ELF-1 (cell line): ENCODE measurements around the gene COA5.

Source experiments
- DNase-seq: peaks from one replicate; pipeline ENCODE4 v3.0.0-alpha.2; 2016; ENCODE audit warnings: low read depth, low spot score

Gene COA5

DNA sequence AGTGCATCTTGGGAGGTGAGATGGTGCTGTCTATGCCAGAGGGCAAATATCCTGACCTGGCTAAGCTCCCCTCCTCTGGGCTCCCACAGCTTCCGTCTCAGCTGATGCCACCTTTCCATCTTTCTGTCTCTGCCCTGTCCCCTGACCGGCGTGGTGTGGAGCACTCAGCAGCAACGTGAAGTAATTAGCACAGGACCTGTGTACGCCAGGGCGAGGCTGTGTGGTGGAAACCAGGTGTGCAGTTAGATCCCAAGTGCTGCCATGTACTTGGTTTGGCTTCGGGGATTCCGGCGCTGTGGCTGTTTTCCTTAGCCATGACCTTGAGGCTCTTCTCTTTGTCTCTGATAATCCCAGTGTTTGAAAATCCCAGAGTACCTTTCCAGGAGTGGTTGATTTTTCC, 36.5 kb downstream of the COA5 start:
- no peak for DNase-seq

DNA sequence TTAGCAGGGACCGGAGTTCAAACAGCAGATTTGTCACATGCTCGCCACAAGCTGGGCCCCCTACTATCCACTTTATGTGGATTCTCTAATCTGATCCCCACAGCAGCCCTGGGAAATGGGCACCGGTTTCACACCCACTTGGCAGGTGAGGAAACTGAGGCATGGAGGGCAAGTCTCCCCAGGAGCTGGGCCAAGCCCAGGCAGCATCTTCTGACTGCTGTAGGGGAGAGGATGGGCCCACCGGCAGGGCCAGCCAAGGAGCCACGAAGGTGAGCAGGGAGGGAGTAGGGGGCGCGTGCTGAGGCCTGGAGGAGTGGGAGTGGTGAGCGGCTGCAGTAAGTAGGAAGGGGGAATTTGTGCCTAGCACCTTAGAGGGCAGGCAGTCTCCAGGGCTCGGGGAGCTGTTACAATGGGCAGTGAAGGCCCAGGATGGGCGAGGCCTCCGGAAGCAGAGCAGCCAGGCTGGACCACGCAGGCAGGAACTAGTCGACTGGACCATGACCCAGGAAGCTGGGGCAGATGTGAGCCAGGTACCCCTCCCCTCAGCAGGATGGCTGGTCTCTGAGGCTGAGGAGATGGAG, 37.1 kb downstream of the COA5 start:
- no peak for DNase-seq

DNA sequence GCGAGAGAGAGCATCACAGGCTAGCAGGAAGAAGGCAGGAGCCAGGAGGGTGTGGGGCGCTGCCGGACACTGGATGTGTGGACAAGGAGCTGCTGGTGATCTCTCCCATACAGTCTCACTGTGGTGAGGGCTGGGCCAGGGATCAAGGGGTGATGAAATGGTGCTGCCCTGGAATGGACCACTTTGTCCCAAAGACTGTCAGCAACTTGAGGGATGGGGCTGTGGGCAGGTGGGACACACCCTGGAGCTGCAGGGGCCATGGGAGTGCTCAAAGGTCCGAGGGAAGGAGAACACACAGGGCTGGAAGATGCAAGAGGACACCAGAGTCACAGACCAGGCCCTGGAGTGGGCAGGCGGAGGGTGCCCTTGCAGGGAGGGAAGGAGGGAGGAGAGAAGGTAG, 38.0 kb downstream of the COA5 start:
- no peak for DNase-seq

DNA sequence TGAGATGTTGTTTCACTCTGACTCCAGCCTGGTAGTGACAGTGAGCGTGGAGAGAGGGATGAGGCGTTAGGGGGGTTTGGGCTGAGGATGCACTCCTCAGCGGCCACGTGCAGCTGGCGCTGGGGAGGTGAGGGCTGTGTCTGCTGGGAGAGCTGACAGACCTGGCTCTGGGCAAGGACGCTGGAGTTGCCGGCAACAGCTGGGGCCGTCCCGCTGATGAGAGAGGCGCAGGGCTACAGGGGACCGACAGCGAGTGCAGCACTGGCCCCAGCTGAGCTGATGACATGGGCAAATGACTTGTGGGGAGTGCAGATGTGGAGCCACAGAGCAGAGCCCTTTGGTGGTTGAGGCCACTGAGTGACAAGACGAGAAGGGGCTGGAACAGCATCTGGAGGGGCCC, 38.4 kb downstream of the COA5 start:
- DNase-seq = no peak

DNA sequence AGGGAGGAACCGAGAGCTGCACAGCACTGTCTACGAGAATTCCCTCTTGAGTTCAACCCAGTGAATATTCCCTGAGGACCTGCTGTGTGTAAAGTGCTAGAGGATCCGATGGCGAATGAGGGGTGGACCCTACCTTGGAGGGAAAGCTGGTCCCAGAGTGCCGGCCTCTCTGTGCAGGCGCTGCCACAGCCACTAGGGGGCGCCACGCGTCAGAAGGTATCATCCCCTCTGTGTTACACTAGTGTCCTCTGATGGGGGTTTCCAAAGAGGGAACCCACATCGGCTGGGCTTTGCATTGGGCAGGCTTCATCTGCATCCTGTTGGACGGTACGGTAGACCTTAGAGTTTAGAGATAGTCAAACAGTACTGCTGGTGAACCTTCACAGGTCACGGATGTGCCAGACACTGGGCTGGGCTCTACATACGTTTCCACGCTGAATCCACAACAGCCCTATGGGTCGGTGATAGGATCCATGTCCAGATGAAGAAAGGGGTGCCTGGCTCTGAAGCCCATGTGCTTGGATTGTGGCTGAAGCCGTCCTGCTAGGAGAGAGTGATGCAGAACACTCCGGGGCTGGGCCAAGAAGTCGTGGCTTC, 39.0 kb downstream of the COA5 start:
- peak; percentile 68 for DNase-seq

DNA sequence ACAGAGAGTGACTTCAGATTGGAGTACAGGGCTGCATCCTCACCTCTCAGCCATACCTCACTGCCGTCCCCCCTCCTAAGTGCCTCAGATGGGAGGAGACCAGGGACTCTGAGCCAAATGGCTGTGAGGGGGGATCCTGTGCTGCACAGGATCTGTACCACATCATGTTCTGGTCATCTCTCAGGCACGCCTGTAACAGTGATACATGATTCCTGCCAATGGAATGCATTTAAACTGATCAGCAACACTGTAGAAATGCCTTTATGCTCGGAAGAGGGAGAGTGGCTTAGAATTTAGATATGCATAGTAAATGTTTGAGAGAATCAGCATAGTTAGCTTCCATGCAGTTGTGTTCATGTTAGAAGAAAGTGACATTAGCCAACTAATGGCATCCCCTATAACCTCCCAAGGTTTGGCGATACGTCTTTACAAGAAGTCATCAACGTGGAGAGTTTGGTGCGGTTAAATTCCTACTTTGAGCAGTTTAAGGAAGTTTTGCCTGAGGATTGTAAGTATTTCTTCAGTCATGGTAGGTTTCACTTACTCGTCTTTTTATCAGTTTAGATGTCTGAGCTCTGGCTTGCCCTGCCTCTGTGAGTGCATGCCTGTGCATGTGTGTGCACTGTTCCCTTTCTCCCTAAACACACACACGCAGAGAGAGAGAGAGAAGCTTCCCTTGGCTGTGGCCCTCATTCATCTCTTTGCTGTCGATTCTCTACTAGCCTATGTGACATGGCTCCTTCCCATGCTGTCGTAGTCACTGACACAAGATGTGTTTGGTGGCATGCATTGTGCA, 40.0 kb downstream of the COA5 start:
- no peak for DNase-seq

DNA sequence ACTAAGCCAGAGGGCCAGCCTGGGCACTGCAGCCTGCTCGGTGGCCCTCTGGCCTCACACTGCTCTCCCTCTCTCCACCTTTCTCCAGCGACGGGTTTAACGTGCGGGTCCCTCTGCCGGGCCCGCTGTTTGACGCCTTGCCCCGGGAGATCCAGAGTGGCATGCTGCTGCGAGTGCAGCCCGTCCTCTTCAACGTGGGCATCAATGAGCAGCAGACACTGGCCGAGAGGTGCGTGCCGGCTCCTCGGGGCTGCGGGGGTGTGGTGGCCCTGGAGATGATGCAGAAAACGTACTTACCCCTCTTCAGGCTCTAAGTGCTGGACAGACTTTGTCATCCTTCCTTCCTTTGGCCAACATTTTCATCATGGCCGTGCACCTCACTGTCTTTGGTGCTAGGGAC, 42.4 kb downstream of the COA5 start:
- DNase-seq = no peak

DNA sequence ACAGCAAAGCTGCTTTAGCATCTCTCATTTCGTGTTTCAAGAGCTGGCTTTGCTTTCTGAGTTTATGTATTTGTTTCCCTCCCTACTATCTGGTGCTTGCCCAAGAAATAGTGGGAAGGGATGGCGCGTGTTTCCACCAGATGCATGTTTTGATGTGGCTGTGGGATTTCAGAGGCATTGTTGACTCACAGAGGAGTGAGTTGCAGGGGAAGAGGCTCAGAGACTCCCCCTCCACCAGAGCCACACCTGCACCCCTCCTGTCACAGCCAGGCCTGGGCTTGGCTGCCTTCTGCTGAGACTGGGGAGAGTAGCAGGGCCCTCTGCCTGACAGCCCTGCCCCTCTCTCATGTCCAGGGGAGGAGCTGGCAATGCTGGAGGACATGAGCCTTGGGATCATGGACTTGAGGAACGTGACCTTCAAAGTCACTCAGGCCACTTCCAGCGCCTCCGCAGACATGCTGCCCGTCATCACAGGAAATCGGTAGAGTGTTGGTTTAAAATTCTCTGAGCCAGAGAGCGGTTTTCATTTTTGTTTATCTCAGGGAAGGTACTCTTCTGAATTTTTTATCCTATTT, 42.9 kb downstream of the COA5 start:
- no peak for DNase-seq

DNA sequence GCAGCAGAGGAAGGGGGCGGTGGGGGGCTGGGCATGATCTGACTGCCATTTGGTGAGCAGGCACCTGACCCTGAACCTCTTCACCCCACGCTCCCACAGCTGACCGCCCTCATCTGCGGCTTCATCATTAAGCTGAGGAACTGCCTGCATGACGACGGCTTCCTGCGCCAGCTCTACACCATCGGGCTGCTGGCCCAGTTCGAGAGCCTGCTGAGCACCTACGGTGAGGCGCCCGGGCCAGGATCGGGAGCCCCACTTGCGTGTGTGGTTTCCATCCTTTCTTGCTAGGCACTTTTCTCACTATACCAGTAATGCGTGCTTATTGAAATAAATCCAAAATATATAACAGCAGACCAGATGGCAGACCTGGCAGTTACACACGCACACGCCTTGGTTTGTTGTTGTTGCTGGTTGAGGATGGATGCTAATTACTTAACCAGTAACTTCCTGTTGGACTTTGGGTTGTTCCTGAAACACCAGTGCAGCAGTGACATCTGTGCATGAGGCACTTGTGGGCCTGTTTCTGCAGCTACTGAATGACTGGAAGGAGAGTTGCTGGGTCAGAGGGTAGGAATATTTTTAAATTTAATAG, 43.7 kb downstream of the COA5 start:
- no peak for DNase-seq

DNA sequence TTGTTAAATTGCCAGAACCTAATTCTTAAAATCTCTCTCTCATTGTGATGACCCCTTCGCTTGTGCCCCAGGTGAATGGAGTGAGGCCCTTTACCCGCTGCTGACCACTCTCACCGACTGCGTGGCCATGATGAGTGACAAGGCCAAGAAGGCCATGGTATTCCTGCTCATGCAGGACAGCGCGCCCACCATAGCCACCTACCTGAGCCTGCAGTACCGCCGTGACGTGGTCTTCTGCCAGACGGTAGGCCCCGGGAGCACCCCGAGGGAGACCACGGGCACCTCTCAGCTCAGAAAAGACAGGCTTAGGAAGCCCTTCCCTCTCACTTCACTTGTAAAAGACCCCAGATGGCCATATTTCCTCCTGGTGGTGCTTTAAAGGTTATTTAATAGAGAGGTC, 44.9 kb downstream of the COA5 start:
- DNase-seq = no peak

DNA sequence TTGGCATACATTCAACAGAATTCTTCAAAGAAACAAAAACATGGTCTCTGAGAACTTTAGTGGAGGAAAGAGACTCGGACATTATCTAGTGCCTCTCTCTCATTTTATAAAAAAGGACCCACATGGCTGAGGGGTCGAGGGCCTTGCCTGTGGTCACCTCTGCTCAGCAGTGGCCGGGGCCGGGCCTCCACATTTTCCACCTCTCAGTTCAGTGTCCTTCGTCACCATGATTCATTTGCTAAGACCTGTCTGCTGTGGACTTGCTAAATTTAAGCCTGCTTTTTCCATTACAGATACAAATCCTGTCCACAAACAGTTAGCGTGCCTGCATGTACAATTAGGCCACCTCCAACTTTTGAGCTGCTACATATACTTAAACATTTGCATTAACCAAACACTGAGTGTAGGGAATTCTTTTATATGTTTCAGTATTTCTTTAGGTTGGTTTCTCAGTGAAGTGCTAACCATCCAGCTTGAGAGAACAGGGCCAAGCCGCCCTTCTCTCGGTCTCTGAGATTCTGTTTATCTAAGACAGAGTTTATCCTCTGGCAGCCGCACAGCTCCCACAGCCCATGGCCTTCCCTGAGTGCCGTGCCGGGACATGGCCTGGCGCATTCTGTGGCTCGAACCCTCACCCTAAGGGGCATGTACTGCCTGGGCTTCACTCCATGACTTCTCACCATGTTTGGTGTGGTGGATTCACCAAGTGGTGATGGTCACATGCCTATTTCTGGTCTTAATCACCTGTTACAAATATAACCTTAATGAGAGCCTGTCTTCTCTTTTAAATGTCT, 46.2 kb downstream of the COA5 start:
- no peak for DNase-seq

DNA sequence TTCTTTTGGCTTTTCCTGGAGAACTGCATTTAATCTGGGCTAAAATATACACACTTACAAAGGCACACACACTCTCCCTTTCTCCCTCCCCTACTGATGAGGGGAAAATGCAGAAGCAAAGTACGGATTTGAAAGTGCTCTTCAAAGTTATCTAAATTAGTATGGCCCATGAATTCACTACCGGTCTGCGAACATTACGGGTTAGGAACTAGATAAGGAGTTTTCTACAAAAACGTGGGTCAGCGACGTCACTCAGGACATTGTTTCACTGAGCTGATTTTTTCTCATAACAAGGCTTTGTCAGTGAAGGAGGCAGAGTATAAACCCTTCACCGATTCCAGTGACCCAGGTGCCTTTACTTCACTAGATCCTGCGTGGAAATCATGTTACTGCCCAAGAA, 47.3 kb downstream of the COA5 start:
- DNase-seq = no peak

DNA sequence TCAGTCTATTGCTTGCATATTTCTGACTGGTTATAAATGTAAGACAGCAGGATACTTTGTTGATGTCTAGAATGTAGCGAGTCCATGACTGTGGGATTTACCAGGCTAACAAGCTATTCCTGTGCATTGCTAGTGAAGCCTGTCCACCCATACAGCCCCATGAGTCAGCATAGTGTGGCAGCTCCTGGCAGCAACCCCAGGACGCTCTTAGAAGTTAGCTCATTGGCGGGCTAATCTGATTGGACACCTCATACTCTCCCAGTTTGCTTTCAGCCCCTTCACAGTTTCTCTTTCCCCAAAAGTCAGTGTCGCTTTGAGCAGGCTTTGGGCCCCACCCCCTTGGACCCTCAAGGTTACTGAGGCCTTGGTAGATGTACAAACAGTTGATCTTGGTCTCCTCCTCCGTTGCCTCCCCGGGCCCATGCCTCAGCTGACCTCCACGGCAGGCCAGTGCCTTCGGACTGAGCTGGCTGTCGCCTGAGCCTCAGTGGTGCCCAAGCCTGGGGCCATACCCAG, 48.0 kb downstream of the COA5 start:
- no peak for DNase-seq

DNA sequence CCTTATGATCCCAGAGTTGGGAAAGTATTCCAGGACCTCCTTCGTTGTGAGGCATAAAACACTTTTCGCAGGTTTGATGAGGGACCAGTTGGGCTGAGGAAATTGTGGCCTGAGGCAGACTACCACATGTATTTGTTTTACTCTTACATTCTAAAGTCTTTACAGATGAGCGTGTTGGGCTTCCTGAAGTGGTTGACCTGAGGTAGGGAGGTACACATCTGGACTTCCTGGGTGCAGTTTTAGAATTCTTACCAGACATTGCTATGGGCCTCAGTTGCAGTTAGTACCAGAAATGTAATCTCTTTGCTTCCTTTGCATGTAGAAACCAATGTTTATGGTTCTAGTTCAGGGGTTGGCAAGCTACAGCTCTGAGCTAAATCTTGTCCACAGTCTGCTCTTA, 48.7 kb downstream of the COA5 start:
- DNase-seq = no peak

DNA sequence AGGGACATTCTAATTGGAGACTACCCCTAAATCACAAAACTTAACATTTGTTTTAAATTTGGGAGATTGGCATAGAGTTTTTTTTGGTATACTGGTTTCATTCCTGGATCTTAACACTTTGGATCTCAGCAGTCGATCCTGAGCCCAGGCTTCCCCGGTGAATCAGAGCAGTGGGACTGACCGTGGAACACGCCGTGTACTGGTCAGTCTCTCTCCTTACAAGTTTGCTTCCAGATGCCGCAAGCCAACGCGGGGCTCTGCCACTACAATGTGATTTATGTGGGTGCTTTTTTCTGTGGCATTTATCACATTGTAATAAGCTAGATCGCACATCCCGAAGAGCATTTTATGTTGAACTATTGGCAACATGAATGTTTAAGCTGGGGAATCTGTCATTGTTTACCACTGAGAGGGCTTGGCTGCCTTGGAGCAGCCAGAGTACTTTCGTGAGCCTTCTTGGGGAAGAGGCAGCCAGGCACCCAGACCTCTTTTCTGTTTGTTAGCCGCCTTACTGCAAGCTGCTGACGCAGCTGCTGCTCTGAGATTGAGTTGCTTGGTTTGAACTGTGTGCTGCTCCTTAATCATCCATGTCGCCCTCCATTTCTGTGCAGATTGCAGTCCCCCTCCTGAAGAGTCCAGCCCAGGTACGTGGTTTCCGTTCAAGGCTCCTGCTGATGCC, 49.3 kb downstream of the COA5 start:
- no peak for DNase-seq

DNA sequence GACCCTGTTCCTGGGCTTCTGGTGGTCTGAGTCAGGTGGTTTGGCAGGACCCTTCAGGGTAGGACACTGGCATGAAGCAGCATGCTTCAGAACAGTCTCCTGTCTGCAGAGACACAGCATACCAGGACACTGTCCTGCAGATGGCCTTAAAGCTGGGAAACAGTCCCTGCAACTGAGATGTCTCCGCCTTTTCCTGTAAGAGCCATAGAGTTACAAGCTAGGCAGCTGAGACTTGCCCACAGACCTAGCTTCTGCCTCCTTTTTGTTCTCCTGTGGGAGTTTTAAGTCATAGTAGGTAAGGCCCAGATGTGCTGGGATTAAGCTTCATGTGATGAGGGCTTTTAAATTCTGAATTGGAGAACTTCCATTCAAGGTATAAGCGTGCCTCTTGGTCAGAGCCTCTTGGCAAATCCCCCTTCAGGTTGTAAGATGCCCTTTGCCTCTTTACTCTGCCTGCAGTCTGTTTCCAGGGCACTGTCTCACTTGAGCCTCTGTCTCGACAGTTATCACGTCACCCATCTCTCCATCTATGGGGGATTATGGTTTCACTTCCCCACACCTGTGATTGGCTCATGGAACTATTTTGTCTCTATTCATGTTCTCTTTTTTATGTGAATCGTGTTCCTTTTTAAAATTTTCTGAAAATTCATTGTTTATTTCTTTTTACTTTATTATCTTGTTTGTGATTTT, 51.8 kb downstream of the COA5 start:
- no peak for DNase-seq

DNA sequence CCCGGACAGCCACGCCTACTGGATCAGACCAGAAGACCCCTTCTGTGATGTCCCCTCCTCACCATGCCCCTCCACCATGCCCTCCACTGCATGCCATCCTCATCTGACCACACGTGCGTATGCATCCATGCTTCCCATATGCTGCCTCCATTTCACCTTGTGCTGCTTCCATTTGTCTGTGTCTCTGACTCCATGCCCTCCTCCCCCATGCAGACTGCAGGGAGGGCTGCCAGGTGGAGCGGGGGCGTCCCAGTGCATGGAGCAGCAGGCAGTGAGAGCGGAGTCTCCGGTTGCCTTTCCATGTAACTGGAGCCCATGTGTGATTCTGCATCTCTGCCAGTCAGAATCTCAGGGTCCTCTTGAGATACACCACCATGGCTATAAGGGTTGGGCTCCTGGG, 52.6 kb downstream of the COA5 start:
- DNase-seq = no peak

DNA sequence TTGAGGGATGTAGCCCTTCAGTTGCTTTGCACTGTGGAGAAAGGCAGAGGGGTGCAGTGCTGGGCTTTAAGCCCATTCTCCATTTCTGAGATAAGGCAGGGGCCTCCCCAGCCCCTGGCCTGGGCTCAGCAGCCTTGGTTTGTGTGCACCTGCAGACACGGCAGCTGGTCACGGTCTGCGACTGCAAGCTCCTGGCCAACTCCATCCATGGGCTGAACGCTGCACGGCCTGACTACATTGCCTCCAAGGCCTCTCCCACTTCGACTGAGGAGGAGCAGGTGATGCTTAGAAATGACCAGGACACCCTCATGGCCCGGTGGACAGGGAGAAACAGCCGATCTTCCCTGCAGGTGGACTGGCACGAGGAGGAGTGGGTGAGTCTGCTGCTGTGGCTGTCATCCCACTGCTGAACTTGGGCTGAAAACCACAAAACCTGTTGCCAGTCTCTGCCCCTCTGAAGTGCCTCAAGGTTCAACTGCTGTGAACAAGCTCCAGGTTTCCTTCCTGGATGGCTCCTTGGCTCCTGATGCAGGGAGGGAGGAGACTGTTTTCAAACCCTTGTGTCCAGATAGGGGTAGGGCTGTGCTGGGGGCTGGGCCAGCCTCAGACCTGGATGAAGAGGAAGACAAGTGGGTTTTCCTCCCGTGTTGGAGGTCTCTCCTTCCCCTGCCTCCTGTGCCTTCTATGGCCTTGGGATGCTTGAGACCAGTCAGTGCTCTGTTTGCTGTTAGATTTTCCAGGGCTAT, 54.0 kb downstream of the COA5 start:
- DNase-seq = no peak

DNA sequence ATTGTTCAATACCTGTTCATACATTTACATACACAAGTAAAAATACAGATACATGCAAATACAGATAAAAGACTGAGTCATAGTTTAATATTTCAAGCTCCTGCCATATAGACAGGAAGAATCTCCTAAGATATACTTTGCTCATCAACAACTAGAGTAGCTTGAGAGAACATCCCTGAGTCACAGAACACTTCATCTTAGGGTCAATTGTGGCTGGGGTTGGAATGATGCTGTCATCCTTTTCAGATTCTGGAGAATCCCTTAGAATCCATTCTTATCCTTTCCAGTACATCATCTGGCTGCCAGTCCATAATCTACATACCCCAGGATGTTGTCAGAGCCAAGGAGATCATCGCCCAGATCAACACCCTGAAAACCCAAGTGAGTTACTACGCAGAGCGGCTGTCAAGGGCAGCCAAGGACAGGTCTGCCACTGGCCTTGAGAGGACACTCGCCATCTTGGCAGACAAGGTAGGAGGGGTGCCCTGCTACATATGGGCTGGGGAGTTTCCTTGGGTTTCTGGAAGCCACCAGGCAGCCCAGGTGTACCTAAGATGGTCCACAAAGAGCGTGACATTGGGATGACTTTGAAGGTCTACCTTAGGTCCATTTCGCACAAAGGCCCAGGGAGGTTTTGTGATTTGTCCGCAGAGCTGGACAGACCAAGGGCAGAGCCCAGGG, 55.7 kb downstream of the COA5 start:
- DNase-seq = no peak
